ENCODE results near the gene ARHGAP10.
A peak's percentile ranks its signal among the peaks of the same experiment; 100 is the strongest.

The ARHGAP10 gene

GRCh38 chr4:147958057-147958456 lies 226.2 kb downstream of the ARHGAP10 start:
- DNase-seq: no peak

DNA sequence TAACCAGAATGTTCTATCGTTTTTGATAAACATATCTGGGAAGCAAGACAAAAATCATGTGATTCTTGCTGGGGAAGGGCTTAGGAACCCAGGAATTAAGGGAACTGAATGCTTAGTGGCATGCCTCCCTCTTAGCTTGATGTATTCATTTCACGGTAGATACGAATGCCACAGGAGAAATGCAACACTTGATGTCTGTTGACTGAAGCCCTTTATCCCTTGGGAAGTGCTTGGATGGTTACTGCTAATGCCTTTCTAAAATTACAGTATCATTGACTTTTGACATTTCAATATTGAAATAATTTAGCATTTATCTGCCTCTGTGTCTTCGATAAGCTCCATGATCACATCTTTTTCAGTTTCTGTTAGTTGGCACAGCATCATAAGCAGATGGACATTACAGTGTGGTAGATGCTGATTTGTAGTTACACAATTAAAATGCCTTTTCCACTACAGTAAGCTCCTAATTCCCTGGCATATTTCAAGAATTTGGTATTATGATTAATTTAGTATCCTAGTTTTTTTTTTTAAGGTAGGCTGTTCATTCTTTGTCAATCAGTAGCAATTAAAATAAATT lies 226.7 kb downstream of the ARHGAP10 start:
- DNase-seq: no peak

GRCh38 chr4:147960971-147961370 lies 229.1 kb downstream of the ARHGAP10 start:
- DNase-seq: no peak

GRCh38 chr4:147963839-147964238 lies 232.0 kb downstream of the ARHGAP10 start:
- no peak for DNase-seq

DNA sequence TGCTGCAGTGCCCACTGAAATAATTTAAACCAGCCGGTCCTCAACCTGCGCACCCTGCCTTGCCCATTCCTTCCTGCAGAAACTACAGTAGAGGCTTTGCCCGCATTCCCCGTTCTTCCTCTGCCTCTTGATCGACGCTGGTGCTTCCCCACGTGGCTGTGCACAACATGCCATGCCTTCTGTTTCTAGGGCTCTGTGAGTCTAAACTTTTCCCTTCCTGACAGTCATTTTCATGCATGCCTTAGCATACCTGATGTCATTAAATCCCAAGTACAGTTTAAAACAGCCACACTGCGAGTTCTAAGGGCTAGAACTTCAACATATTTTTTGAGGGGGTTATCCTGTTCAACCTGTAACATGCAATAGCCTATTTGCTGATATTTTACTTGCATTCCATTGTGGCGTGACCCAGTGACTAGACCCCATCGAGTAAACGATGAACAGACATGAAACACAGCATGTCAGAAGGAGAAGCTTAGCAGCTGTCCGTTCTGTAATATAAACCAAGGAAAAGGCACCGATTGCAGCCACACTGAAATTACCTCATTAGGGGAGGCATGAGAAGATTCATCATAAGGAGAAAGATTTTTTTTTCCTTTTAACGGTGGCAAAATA lies 232.5 kb downstream of the ARHGAP10 start:
- DNase-seq: no peak

DNA sequence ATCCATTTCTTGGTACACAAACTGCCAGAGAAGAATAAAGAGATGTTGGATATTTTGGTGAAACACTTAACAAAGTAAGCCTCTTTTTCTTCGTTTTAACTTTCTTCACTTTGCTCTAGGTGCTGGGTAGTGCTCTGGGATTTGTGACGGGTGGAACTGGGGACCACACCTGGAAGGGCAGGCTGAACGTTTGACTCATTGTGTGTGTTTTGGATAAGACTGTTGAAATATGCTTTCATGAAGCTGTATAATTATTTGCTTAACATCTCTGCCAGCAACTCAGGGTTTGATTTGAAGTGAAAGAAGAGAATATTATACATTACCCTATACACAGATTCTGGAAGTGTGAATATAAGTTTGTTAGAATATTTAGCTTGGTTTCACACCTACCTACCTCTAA lies 233.2 kb downstream of the ARHGAP10 start:
- no peak for DNase-seq

DNA sequence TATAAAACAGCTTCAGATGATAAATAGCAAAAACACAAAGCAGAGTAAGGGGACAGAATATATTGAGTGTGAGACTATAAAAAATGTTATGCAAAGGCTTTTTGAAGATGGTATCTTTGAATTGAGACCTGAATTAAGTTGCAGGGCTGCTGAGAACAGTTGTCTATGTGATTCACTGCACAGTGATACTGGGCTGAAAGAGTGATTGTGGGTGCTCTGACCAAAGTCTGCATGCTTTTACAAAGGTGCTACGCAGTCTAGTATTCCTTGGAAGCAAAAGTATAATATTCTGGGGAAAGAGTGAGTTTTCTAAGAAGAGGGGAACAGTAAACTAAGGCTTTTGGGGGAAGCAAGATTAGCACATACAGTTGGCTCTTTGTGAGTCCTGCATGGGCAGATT lies 234.0 kb downstream of the ARHGAP10 start:
- DNase-seq: no peak

GRCh38 chr4:147968641-147969040 lies 236.8 kb downstream of the ARHGAP10 start:
- DNase-seq: no peak

DNA sequence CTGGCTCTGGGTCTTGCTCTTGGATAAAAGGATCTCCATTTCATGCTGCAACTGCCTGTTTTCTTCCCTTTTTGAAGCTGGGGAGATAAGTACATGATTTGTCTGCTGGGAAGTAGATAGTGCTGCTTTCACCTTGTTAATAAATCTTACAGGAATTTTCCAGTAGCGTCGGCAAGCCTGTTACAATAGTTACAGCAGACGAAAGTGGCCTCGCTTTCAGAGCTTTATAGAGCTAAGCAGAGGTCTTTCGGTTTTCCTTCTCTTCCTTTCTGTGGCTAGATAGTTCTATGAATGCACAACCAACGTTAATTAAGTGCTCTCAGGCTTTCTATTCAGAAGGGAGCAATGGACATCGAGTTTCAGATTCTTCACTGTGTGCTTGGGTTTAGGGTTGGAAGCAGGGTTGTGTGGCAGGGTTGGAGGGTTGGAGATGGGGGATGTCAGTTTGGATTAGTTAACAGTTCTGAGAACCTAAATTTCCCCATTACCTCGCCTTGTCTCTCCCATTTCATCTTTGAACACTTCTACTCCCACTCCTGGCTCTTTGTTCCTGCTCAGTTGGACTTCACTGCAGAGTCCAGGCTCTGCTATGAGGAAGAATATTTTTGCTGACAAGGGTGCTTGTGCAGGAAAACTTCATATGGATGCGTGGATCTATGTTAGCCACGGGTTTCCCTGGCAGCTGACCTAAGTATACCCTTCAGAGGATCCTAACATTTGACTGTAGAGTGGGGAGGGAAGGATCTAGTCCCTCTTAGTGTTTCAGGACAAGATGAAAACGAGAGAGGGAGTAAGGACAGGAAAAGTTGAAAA lies 237.9 kb downstream of the ARHGAP10 start:
- no peak for DNase-seq

GRCh38 chr4:147971116-147971515 lies 239.2 kb downstream of the ARHGAP10 start:
- no peak for DNase-seq

DNA sequence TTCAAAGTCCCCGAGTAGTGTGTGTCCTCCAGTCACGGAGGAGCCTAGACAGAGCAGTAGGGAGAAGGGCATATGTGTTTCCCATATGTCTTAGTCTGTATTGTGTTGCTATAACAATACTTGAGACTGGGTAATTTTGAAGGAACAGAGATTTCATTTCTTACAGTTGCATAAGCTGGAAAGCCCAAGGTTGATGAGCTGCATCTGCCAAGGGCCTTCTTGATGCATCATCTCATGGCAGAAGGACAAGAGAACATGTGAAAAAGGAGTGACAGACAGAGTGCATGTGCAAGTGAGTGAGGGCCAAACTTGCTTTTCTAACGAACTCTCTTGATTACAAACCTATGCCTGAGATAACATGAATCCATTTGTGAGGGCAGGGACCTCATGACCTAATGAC lies 243.4 kb downstream of the ARHGAP10 start:
- DNase-seq: peak; percentile 83

GRCh38 chr4:147975933-147976928 lies 244.3 kb downstream of the ARHGAP10 start:
- peak; percentile 87 for DNase-seq

DNA sequence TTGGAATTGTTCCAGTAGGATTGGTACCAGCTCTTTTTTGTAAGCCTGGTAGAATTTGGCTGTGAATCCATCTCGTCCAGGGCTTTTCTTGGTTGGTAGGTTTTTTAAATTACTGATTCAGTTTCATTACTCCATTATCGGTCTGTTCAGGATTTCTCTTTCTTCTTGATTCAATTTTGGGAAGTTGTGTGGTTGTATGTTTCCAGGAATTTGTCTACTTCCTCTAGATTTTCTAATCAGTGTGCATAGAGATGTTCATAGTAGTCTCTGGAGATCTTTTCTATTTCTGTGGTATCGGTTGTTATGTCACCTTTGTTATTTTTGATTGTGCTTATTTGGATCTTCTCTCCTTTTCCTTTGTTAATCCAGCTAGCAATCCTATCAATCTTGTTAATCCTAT lies 248.7 kb downstream of the ARHGAP10 start:
- DNase-seq: no peak

GRCh38 chr4:147981305-147981704 lies 249.4 kb downstream of the ARHGAP10 start:
- DNase-seq: peak; percentile 64

DNA sequence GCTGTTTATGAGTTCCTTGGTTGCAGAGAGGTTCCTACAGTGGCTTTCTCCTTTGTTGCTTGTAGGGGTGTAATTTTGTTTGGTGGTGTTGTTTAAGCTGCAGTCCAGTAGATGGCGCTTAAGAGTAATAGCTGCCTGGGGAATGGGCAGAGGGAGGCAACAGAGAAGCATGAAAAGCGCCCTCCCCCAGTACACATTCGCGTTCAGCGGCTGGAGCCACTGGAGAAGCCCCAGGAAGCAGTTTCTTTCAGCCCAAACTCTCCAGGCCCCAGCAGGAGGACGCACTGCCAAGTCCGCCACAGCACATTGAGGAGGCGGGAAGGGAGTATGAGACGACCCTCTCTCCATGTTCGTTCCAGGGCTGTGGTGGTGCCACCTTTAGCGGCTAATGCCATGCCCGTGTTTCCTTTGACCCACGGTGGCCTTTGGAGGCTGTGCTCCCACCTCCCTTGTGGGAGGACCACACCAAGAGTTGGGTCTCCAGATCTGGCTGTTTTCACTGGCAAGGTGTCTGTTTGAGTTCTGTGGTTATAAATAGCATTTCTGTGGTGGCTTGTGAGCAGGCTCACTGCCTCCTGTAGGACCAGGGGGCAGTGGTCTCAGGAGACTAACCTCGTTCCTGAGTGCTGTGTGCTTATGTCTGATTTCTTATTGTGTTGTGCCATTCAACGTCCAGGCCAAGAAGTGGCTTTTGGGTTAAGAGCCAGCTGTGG lies 252.3 kb downstream of the ARHGAP10 start:
- DNase-seq: peak; percentile 51

GRCh38 chr4:147984778-147985138 lies 252.9 kb downstream of the ARHGAP10 start:
- no peak for DNase-seq

DNA sequence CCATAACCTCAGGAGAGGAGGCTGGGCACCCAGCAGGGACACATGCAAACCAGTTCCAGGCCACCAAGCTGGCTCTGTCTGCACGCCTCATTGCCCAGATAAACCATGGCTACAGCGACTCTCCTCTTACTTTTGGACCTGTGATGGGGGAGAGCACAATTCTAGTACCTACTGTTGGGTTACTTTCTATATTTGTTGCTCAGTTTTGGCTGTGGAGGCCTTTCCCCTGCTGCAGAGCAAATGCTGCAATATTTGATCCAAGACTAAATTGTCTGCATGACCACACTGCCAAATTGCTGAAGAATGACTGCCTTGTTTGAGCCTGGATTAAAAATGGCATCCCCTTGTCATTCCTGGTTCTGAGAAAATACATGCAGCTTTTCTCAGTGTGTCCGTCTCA lies 253.5 kb downstream of the ARHGAP10 start:
- DNase-seq: no peak

DNA sequence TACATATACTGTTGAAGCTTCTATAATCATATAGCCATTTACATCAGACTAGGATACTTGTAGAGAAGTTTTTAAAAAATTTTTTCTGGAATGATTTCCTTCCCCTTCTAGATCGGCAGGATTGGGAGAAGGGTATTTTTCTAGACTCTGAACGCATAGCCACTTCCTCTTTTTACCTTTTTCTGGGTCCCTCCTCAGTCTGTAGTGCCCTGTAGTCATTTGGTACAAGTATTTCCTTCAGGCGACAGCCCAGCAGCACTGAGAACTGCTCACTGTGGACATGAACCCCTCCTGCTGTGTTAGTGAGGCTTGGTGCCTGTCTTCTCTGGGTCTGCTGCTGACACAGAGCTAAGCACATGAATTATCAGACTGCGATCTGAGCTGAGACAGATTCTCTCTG lies 255.4 kb downstream of the ARHGAP10 start:
- no peak for DNase-seq

DNA sequence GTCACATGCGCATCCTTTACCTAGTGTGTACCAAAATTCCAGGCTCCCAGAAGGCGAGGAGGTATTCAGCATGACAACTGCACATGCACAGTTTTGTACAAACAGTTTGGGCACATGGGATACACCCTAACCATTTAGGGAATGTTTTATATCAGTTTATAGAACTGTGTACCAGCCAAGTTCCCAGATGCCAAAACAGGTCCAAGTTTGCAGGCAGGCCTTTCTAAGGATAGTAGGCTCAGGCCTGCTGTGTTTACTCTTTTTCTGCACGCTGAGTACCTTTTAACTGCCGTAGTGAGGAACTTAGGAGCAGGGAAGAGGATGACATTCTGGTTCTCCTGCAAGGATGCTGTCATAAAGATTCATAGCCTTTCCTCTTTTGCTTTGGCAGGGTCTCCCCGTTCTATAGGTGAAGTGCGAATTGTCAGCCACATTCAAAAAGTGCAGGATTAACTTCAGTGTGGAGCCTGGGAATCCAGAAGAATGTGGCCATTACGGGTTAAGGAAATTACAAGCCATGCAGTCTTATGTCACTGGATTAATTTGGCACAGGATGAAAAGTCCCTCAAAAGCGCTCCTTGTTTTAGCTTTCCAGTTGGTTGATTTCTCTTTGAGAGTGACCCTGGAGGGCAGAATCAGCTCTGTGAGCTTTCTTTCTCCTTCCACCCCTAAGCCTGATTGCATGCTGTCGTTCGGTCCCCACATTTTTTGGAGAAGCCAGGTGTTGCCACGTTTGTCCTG lies 259.8 kb downstream of the ARHGAP10 start:
- no peak for DNase-seq

DNA sequence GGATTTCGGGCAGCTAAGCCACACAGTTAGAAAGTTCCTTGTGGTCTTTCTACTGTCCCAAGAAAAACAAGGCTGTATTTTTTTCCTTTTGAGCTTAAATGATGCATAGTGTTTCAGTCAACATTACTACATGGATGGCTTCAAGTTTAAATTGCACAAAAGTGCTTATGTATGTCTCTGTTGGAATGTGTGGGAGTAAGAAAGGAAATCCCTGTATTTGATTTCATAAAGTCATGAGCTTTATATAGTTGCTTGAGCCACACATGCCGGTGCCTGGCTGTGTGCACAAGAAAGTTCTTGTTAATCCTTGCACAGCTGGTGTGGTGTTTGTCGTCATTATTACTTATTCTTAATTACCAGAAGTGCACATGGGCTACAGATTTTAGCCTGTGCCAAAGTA lies 262.2 kb downstream of the ARHGAP10 start:
- no peak for DNase-seq
